GM18858 (cell line): ENCODE results near the gene EGFL6.
"Not testable (repeated sequence)": the region's sequence is repeated elsewhere in the genome, so short reads cannot be mapped to it uniquely, and the experiment has no call there.

ENCODE experiments used
- ATAC-seq: cut with Tn5 transposase; IDR thresholded peaks from one replicate; pipeline ENCODE4 v1.9.1; 2021; ENCODE audit not compliant: unreplicated experiment

Gene EGFL6

DNA sequence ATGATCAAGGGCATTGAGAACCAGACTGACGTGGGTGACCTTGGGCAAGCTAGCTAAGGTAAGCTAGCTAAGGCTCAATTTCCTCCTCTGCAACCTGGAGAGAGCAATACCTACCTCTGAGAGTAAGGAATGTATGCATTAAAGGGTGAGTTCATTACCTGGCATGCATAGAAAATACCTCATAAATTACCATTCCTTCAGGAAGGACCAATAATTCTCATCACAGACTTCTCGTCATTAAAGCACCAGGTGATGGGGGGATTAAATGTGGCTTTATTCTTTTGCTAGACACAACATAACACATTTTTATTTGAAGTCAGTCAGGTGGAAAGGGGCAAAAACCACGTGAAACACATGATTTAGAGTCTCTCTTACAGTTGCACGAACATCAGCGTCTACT lies 21.5 kb downstream of the EGFL6 start:
- ATAC-seq = no peak

DNA sequence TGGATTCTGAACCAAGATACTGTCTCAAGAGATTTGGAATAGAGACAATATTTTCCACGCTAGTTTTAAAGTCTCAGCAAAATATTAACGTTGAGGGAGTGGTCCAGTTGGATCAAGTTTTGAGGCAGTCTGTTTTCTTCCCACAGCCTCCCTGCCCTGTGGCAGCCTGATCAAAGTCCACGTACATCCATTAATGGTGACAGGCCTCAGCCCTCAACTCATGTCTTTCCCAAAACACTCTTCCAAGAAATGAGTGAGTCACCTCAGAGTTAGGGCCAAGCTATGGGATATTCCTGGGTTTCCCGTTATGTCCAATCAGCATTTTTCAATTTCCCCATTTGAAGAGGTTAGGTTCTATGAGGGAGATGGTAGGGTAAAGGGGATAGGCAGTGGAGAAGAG lies 28.5 kb downstream of the EGFL6 start:
- ATAC-seq = no peak

DNA sequence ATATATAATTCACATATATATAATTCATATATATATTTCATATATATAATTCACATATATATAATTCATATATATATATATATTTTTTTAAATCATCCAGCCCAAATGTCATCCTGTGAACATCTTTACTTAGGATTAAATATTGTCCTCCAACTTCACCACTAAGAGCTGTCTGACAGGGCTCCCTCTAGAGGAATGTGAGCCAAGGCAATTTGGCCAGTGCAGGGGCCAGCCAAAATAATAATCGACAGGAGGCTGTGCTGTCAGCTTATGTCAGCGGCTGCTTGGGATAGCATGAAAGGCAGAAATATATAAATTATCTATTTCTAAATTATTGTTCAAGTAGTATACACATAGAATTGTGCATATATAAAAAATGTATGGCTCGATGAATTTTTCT lies 29.5 kb downstream of the EGFL6 start:
- no peak for ATAC-seq

DNA sequence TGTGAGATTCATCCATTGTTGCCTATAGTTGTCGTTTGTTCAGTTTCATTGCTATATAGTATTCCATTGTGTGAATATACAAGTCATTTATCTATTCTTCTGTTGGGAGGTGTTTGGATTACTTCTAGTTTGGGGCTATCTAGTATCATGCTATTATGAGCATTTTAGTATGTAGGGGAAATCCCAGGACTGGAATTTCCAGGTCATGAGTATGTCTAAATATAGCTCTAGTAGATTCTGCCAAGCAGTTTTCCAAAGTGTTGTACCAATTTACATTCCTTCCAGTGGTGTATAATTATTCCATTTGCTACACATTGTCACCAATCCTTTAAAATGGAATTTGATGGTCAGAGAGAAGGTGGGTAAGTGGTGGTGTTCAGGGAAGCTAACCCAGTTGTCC lies 30.1 kb downstream of the EGFL6 start:
- no peak for ATAC-seq

DNA sequence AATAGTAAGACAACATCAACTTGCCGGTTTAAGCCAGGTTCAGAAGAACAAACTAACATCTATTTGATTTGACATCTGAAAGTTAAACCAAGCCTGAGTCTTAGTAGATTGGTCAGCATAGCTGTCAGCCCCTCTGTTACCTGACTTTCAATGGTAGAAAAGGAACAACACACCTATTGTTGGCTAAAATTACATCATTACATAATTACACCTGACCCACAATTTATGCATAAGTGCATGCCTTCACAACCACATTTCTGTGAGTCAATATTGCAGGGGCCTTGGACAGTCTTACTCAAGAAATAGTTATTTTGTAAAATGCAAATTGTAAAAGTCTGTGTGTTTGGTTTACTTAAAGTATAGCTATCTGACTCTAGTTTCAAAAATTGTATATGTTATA lies 36.2 kb downstream of the EGFL6 start:
- no peak for ATAC-seq

DNA sequence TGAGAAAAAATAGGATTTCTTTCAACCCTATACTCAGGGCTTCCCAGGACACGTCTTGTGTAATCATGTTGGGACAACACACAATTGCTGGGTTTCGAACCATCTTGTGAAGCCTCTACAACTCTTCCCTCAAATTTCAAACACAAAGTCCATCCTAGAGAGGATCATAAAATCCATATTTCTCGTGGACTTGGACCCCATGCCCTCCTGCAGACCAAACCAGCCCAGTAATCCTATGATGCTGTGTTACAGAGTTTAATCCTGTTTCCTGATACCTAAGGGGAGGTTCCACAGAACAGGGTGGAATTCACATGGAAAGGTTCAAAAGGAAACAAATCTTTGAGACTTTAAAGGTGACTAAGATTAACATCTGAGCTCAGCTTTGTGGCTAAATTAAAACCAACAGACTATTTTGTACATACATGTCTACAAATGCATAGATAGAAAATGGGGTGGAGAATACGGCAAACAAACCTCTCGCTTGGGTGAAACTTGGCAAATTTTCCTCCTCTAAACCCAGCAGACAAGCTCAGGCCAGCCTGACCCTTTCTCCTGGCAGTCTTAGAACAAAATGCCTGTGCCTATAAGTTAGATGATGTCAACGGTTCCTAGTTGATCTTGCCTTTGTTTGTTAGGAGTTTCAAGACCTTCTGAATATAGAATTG lies 38.1 kb downstream of the EGFL6 start:
- no peak for ATAC-seq

DNA sequence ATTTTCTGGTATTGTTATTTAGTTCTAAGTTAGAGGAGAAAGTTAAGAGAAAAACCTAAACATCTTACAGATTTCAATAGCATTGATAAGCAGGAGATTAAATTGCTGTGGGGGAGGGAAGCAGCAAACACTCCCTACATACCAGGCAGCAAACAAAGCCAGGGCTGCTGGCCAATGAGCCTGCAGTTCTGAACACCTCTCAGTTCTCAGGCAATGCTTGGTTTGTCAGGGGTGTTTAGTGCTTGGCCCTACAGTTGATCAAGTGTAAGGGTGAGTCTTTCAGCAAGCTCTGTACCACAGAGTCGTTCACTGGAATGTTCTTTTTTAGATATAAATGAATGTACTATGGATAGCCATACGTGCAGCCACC lies 38.6 kb downstream of the EGFL6 start:
- ATAC-seq = no peak

DNA sequence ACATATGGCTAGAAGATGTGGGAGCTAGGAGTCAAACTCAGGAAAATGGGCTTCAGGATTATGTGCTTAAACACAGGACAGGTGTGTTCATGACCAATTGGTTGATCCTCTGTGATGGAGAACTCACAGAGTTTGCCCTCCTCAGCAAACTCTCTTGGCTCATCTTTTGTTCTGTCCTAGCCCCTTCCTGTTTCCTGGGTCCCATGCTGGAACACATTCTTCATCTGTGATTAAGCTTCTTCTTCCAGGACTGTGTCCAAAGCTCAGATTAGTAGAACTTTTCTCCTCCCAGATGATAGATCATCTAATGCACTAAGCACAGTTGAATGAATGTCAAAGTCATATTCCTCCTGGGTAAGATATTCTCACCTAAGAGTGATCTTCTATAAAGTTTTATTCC lies 44.8 kb downstream of the EGFL6 start:
- no peak for ATAC-seq

DNA sequence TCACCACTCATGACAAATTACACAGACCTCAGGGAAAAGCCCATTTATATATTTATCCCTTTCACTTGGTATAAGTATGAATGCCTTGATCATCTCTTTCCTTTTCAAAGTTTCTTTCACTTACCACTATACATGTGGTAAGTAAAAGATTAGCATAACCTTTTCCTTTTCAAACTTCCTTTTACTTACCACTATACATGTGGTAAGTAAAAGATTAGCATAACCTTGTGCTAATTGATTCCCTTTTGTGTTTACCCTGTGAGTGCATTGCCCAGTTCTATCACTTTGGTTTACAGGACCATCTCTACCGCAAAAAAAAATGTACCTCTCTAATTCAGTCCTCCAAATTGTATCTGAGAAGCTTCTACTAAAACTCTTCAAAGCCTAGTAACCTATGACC lies 50.8 kb downstream of the EGFL6 start:
- ATAC-seq = no peak

DNA sequence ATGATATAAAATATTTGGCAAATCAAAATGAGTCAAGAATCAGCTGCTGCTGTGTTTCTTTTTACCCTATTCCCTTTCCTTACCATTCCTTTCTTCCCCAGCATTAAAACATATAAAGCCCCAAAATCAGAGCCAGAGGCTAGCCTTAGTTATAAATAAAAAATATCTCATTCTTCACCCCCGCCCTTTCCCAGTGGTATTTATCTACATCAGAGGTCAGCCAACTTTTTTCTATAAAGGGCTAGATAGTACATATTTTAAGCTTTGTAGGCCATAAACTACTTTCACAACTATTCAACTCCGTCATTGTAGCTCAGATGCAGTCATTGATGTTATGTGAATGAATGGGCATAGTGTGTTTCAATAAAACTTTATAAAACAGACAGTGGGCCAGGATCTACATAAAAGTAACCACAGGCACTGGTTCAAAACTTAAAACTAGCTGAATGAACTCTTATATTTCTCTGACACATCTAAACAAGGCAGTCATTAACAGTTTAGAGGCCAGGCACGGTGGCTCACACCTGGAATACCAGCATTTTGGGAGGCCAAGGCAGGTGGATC lies 53.1 kb downstream of the EGFL6 start:
- no peak for ATAC-seq

DNA sequence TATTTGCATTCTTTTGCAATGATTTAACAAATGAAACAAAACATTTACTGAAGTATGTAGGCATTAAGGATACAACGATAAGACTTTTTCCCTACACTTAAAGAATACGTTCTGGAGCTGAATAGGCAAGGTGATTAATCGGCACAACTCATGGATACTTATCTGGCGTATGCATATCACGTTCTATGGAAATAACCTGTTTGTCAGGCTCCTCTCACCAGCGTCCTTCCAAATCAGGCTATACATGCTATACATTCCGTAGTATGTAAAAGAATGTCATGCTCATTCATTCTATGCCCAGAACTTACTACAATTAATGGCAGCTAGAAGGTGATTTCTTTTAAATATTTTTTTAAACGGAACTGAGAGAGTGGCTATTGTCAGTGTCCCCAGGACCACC lies 57.9 kb downstream of the EGFL6 start:
- no peak for ATAC-seq

DNA sequence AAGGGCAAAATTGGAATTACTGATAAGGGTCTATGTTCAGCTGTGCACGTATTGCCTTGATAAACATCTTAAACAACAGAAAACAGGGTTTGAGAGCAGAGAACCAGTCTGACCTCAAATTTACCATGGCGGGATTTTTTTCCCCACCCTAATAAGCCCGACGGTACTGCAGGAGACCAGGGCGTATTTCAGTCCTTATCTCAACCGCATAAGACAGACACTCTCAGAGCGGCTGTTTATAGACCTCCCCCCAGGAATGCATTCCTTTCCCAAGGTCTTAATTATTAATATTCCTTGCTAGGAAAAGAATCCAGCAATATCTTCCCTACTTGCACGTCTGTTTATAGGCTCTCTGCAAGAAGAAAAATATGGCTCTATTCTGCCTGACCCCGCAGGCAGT lies 67.8 kb downstream of the EGFL6 start:
- not testable (repeated sequence) for ATAC-seq

DNA sequence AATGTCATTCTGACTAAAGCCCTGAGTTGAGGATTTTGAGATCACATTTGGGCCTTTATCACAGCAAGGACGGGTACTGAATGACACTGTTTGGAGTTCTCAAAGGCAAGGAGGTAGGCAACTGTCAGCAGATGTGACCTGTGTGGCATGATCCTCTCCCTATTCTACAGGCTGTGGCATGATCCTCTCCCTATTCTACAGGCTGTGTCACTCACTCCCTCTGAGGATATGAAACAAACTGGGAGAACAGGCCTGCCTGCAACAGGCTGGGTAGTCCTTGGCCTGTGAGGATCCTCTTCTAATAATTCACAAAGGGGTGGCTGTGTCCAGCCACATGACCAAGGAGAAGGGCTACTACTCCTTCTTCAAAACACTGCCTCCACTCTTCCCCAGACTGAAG lies 68.6 kb downstream of the EGFL6 start:
- ATAC-seq = no peak

DNA sequence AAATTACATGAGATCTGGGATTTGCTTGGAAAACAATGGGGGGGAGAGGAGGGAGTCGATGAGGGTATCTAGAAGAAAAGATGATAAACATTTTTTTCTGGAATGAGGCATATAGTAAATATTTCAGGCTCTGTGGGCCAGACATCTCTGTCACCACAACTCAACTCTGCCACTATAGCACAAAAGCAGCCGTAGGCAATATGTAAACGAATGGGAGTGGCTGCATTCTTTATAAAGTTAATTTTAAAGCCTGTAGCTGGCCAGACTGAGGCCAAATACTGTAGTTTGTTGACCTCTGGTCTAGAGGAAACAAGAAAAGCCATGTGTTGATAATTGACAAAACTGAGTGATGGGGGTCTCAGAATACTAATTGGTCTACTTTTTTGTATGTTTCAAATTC lies 69.4 kb downstream of the EGFL6 start:
- no peak for ATAC-seq

DNA sequence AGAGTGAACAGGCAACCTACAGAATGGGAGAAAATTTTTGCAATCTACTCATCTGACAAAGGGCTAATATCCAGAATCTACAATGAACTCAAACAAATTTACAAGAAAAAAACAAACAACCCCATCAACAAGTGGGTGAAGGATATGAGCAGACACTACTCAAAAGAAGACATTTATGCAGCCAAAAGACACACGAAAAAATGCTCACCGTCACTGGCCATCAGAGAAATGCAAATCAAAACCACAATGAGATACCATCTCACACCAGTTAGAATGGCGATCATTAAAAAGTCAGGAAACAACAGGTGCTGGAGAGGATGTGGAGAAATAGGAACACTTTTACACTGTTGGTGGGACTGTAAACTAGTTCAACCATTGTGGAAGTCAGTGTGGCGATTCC lies 72.3 kb downstream of the EGFL6 start:
- not testable (repeated sequence) for ATAC-seq

DNA sequence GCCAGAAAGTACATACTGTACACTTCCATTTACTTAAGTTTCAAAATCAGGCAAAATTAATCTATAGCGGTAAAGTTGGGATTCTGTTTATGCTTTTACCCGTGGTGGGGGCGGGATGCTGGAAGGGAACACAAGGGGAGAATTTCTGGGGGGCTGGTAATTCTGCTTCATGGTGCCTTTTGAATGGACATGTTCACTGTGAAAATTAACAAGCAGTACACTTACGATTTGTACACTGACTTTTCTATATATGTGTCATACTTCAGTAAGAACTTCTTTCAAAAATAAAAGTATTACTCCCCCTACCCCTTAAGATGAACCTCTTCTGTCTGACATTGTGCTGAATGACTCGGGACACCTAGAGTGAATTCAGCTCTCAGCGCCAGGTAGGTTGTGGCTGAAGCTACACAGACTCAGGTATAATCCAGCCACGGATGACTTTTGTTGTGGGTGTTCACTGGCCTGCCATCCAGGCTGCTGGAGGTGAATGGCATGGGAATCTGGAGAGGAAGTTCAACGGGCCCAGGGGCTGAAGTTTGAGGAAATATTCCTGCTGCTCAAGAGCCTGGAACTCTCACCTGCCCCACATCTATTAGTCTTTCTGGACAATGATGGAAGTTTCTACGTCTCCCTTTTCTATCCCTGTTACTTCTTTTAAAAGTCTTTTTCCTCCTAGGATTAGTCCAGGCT lies 76.2 kb downstream of the EGFL6 start:
- no peak for ATAC-seq

DNA sequence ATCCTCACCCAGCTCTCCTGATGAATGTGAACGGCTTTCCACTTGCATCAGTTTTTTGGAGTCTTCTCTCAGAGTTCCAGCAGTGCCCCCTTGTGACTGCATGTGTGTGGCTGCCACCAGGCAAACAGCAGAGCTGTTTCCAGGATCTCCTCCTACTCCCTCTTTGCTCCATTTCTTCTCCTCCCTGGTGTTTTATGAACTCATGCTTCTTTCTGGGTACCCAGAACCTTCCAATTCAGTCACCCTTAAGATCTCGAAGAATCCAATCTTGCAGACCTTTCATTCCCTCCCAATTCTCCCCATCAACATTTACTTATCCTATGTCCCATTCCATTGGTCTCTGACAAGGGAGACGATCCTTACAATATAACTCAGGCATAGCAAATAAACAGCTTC lies 76.8 kb downstream of the EGFL6 start:
- ATAC-seq = no peak

DNA sequence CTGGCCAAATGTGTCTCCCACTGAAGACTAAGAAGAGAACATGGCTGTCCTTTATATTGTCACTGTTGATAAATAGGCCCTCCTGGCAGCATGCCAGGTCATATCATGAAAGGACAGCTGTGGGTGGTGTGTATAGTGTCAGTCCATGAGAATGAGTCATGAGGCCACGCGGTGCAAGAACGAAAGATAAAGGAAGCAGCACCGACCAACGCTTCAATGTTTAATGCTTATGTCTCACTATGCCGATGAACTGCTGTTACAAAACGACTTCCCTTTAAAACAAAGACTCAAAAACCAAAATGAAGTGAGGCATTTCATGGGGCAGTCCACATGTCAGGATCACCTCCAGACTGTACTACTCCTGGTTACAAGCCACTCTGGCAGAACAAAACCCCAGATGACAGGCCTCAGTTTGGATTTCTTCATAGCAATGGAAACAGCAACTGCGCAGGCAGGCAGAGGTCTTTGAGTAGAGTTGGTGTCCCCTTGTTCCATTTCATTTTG lies 78.4 kb downstream of the EGFL6 start:
- ATAC-seq = no peak

DNA sequence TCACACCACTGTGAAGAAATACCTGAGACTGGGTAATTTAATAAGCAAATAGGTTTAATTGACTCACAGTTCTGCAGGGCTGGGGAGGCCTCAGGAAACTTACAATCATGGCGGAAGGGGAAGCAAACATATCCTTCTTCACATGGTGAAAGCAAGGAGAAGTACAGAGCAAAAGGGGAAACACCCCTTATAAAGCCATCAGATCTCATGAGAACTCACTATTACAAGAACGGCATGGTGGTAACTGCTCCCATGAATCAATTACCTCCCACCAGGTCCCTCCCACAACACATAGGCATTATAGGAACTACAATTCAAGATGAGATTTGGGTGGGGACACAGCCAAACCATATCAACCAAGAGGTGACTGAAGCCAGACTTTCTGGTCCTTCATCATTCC lies 78.9 kb downstream of the EGFL6 start:
- not testable (repeated sequence) for ATAC-seq

DNA sequence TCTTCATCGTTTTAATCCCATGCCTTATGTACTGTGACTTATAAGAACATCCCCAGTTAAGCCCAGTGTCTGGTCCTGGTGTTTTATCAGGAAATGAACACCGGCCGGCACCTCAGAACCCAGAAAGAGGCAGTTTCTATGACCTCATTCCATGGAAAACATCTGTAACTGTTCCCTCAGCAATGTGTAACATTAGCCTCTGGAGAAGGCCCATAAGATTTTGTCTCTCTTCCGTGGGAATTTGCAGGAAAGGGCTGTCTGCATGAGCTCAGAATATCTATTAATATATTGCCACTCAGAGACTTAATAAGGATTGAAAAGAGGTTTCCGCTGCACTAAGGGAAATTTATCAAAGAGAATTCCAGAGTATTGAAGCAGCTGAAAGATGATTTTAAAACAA lies 80.4 kb downstream of the EGFL6 start:
- ATAC-seq = no peak

DNA sequence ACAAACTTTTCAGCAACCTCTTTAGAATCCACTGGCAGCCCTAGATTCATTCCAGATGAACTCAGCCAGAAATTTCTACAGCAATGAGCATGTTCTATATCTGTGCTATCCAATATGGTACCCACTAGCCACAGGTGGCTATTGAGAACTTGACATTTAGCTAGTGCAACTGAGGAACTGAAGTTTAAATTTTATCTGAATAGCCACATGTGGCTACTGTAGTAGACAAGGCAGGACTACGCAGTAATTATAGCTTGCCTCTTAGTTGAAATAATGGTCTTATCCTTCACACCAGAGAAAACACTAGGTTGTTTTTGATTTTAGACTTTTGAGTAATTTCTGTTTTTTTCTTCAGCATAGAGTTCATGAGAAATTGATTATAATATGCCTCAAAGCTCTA lies 80.9 kb downstream of the EGFL6 start:
- no peak for ATAC-seq

DNA sequence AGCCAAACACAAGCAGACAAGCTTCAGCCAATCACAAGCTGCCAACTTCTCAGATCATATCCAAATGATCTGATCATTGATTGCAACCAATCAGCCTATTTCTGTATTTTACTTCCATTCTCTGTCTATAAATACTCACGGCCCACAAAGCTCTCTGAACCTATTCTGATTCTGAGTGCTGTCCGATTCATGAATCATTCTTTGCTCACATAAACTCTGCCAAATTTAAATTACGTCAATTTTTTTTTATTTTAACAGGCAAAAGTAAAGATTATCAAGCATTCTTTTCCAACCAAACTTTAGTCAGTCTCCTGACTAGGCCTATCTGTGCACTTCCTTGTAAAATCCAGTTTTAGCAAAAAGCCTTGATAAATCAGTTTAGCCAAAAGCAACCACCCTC lies 81.7 kb downstream of the EGFL6 start:
- no peak for ATAC-seq
